ENCODE measurements around the gene DDN. TPM values are rescaled to one million over a fixed set of nuclear protein-coding genes. Genes with fewer than 3 reads are reported as not detected.

Gene DDN
- total and polyA plus RNA-seq, 2 donors (not counting 1 experiment from before 2014, with no cell fraction given), result 0.10 to 0.75 TPM

- H3K27ac Mint-ChIP-seq, result peak overlapping the region; percentile 26
- Histone ChIP-seq H3K4me1 (ENCODE audit: control insufficient read depth in 2 of 2, insufficient read depth in 2 of 2, low read length in 2 of 2) (peaks cover 18 to 21% of the 10 kb centered on the region in 2 donors), H3K27ac (ENCODE audit: low read length in 2 of 2) (peak overlapping the region in 1 of 2 donors; percentile 38), H2AFZ (ENCODE audit: insufficient read depth, low read depth, low read length, poor library complexity, severe bottlenecking) (no peak overlapping the region), H3K9me3 (ENCODE audit: control extremely low read depth in 1 of 3, control insufficient read depth in 2 of 3, insufficient read depth in 1 of 3, low read length in 2 of 3) (no peaks in the 10 kb centered on the region), H3K79me2 (ENCODE audit: control insufficient read depth, insufficient read depth, low read length) (peaks cover 32% of the 10 kb centered on the region), H3K27me3 (replicated peaks in 1 of 4; ENCODE audit: control extremely low read depth in 1 of 4, control insufficient read depth in 3 of 4, insufficient read depth in 4 of 4, low read length in 3 of 4) (no peaks in the 10 kb centered on the region), H4K20me1 (ENCODE audit: control insufficient read depth, insufficient read depth, low read length, poor library complexity, severe bottlenecking) (peaks cover 5% of the 10 kb centered on the region), H3K4me2 (replicated peaks; ENCODE audit: low read depth, low read length, poor library complexity, severe bottlenecking) (no peak overlapping the region), H3K9ac (ENCODE audit: low read length) (no peak overlapping the region), H3K36me3 (replicated peaks in 1 of 2; ENCODE audit: control extremely low read depth in 1 of 2, control insufficient read depth in 1 of 2, extremely low read depth in 1 of 2, insufficient read depth in 2 of 2, low read length in 1 of 2) (peaks cover 2 to 45% of the 10 kb centered on the region in 2 experiments), H3K4me3 (ENCODE audit: control extremely low read depth in 1 of 5, extremely low read depth in 1 of 5, insufficient read depth in 1 of 5, low read depth in 2 of 5, low read length in 4 of 5) (no peak overlapping the region)
- peaks cover 25% of the 10 kb centered on the region for H3K4me1 Mint-ChIP-seq
- no peaks in the 10 kb centered on the region for H3K27me3 Mint-ChIP-seq
- no peak for TF ChIP-seq EZH2 (IDR thresholded peaks at IDR 0.05; ENCODE audit: borderline replicate concordance, insufficient read depth, low read depth, low read length, poor library complexity, severe bottlenecking)
- no peak for TF ChIP-seq CTCF (IDR thresholded peaks at IDR 0.05)
- DNase-seq (no peak), ATAC-seq (ENCODE audit: low read depth) (no peak)
- H3K9me3 Mint-ChIP-seq (ENCODE audit: insufficient read depth), result no peaks in the 10 kb centered on the region
- WGBS (ENCODE audit: insufficient coverage), result no CpG with 5 or more reads among the region's 6 CpGs
- no peak overlapping the region for H3K4me3 Mint-ChIP-seq
- CTCF ChIA-PET, result interaction anchor here (1.0 to 3.2 kb wide), 10 partner anchors 10 to 130 kb away, joined by 3 to 27 read pairs (median 4); partner anchors contain the start of gene FKBP11
- intact Hi-C loops (cut with micrococcal nuclease), result no loop called here
- POLR2A ChIA-PET, result interaction anchor here (0.6 to 1.9 kb wide), 4 partner anchors 23 to 822 kb away, joined by 3 to 19 read pairs (median 6); partner anchors contain the start of gene TUBA1B
These were observed 21.3 kb upstream of the DDN start for GRCh38 chr12:49020441-49020840.

Data from B cell (primary cell).